ENCODE measurements around the gene ATXN7L2. TPM values are rescaled to one million over a fixed set of nuclear protein-coding genes. Genes with fewer than 3 reads are reported as not detected.

Gene ATXN7L2
- total RNA-seq, 1 donor from 2014 or later = 19.6 TPM

- Mint-ChIP-seq H3K27me3 (peaks cover 32% of the 10 kb centered on the region), H3K4me3 (ENCODE audit: low read depth) (no peak overlapping the region), H3K36me3 (ENCODE audit: insufficient read depth) (no peaks in the 10 kb centered on the region), H3K27ac (no peak overlapping the region), H3K4me1 (ENCODE audit: low read depth) (peaks cover 15% of the 10 kb centered on the region), H3K9me3 (ENCODE audit: low read depth) (no peaks in the 10 kb centered on the region)
- DNase-seq (ENCODE audit: low spot score, unreplicated experiment) = no peak
- TF ChIP-seq CTCF (IDR thresholded peaks at IDR 0.05; ENCODE audit: unreplicated experiment) = no peak
These were observed 1.5 kb upstream of the ATXN7L2 start for GRCh38 chr1:109482242-109482641.

- DNase-seq (ENCODE audit: low spot score, unreplicated experiment) = peak; percentile 50
- peak; percentile 48 for TF ChIP-seq CTCF (IDR thresholded peaks at IDR 0.05; ENCODE audit: unreplicated experiment)
These were observed 674 bp upstream of the ATXN7L2 start for GRCh38 chr1:109482791-109483671.

GRCh38 chr1:109484519-109484975 is 842 bp downstream of the ATXN7L2 start:
- no peak for DNase-seq (ENCODE audit: low spot score, unreplicated experiment)
- H3K4me3 Mint-ChIP-seq (ENCODE audit: low read depth) = peak overlapping the region; percentile 95
- peaks cover 6% of the 10 kb centered on the region for H3K36me3 Mint-ChIP-seq (ENCODE audit: insufficient read depth)
- peaks cover 22% of the 10 kb centered on the region for H3K27me3 Mint-ChIP-seq
- peak overlapping the region; percentile 92 for H3K27ac Mint-ChIP-seq
- H3K4me1 Mint-ChIP-seq (ENCODE audit: low read depth) = peaks cover 15% of the 10 kb centered on the region
- no peaks in the 10 kb centered on the region for H3K9me3 Mint-ChIP-seq (ENCODE audit: low read depth)
- no peak for TF ChIP-seq CTCF (IDR thresholded peaks at IDR 0.05; ENCODE audit: unreplicated experiment)

More at GRCh38 chr1:109482791-109483671, 674 bp upstream of the ATXN7L2 start:
- H3K4me3 Mint-ChIP-seq (ENCODE audit: low read depth) = peak overlapping the region; percentile 95
- no peaks in the 10 kb centered on the region for H3K9me3 Mint-ChIP-seq (ENCODE audit: low read depth)
- H3K27me3 Mint-ChIP-seq = peaks cover 32% of the 10 kb centered on the region
- peaks cover 4% of the 10 kb centered on the region for H3K36me3 Mint-ChIP-seq (ENCODE audit: insufficient read depth)
- peaks cover 15% of the 10 kb centered on the region for H3K4me1 Mint-ChIP-seq (ENCODE audit: low read depth)
- H3K27ac Mint-ChIP-seq = peak overlapping the region; percentile 60

- no peaks in the 10 kb centered on the region for H3K9me3 Mint-ChIP-seq (ENCODE audit: low read depth)
- no peak for DNase-seq (ENCODE audit: low spot score, unreplicated experiment)
- H3K27me3 Mint-ChIP-seq = peaks cover 18% of the 10 kb centered on the region
- no peak for TF ChIP-seq CTCF (IDR thresholded peaks at IDR 0.05; ENCODE audit: unreplicated experiment)
- peaks cover 6% of the 10 kb centered on the region for H3K36me3 Mint-ChIP-seq (ENCODE audit: insufficient read depth)
- H3K4me1 Mint-ChIP-seq (ENCODE audit: low read depth) = peaks cover 15% of the 10 kb centered on the region
- H3K27ac Mint-ChIP-seq = peak overlapping the region; percentile 92
- peak overlapping the region; percentile 95 for H3K4me3 Mint-ChIP-seq (ENCODE audit: low read depth)
These were observed 1.3 kb downstream of the ATXN7L2 start for GRCh38 chr1:109485001-109485400.

GRCh38 chr1:109487261-109487660 is 3.6 kb downstream of the ATXN7L2 start:
- Mint-ChIP-seq H3K36me3 (ENCODE audit: insufficient read depth) (peaks cover 7% of the 10 kb centered on the region), H3K27me3 (peaks cover 3% of the 10 kb centered on the region), H3K27ac (no peak overlapping the region), H3K4me1 (ENCODE audit: low read depth) (peaks cover 15% of the 10 kb centered on the region), H3K4me3 (ENCODE audit: low read depth) (no peak overlapping the region), H3K9me3 (ENCODE audit: low read depth) (no peaks in the 10 kb centered on the region)
- DNase-seq (ENCODE audit: low spot score, unreplicated experiment) = no peak
- TF ChIP-seq CTCF (IDR thresholded peaks at IDR 0.05; ENCODE audit: unreplicated experiment) = no peak
